ENCODE results near the gene ANK2.
"Not testable (repeated sequence)": the region's sequence is repeated elsewhere in the genome, so short reads cannot be mapped to it uniquely, and the experiment has no call there.

ANK2 gene

DNA sequence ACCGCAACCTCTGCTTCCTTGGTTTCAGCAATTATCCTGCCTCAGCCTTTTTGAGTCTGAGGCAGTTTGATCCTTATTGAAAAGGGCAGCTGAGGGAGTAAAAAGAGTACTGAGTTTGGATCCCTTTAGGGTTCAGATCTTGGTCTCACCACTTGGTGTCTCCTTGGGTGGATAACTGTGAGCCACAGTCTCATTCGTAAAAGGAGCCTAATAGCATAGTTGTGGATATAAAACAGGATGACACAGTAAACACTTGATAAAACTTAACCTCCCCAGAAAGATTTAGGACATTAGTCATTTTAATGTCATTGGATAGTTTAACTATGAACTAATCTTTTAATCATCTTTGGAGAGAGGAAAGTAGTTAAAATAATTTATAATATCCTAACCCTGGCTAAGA, 173.0 kb downstream of the ANK2 start:
- no peak for DNase-seq

DNA sequence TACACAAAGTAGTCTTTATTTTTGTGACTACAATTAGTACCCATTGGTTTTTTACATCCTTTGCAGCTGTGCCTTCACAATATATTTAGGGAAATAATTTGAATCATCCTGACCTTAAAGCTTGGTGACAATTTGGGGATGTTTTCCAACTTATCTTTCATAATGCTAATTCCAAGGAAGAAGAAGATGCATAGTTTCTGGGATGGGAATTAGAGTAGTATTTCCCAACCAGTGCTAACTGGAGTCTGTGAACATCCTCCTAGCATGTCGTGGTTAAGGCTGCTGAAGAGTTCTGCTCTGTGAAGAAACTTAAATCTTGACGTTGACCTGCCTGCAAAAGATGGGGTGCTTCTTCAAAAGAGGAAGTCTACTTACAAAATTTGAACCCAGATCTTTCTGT, 173.5 kb downstream of the ANK2 start:
- DNase-seq: no peak

DNA sequence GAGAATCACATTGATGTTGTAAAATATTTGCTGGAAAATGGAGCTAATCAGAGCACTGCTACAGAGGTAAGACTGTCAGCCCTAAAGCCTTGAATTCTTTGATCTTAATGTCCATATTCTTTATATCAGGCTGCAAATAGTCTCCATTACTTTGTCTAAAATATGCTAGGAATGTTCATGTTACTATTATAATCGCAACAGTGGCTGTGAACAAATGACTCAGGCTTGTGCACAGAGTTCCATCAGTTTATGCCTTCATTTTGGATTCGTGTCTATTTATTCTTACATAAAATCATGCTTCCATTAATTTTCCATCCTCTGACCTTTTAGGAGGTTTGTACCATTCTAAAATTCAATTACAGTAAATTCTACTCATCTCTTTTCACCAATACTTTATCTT, 182.7 kb downstream of the ANK2 start:
- DNase-seq: no peak

GRCh38 chr4:113236916-113237315, 187.5 kb downstream of the ANK2 start:
- DNase-seq: no peak

GRCh38 chr4:113243312-113243711, 193.9 kb downstream of the ANK2 start:
- no peak for DNase-seq

- DNase-seq: not testable (repeated sequence)
Observed at GRCh38 chr4:113244747-113245146, 195.3 kb downstream of the ANK2 start.

DNA sequence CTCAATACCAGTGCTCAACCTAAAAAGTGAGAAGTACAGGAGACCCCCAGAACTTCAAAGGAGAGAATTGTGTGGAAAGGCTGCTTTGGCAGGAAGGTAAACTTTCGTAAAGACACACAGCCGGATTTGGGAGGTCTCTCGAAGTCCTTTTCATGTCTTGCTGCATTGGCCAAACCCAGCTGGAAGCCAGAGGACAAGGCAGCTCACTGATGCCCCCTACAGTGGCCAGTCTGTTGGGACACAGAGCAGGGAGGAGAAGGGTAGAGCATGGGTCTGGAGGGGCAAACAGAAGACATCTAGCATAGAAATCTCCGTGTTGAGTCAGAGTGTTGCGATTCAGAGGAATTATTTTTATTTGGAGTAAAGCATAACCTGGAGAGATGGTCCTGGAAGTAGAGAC, 198.9 kb downstream of the ANK2 start:
- no peak for DNase-seq

DNA sequence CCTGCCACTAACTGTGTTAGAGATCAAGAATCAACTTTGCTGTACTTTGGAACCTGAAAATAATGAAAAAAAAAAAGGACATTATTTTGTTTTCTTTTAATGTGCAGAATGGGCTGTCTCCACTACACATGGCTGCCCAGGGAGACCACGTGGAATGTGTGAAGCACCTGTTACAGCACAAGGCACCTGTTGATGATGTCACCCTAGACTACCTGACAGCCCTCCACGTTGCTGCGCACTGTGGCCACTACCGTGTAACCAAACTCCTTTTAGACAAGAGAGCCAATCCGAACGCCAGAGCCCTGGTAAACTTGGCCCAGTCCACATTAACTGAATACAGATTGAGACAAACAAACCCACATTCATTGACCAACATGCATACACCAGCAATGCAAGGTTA, 206.2 kb downstream of the ANK2 start:
- no peak for DNase-seq

- DNase-seq: no peak
Observed at GRCh38 chr4:113256946-113257345, 207.5 kb downstream of the ANK2 start.

DNA sequence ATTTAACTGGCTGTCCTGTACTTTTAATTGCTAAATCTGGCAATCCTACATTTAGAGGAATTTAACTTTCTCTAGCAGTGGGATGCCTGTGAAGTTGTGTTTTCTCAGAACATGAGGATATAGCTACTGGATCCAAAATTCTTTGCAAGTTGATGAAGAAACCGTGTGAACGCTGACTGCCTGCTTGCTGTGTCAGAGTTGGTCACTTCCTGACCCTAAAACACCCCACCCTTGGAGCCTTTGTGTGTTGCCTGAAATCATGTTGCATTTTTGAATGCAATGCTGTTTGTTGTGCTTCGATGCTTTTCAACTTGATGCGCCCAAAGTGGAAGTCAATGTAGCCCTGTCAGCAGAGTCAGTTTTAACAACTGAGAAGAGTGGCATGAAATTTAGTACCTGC, 211.2 kb downstream of the ANK2 start:
- no peak for DNase-seq

GRCh38 chr4:113263274-113263673, 213.8 kb downstream of the ANK2 start:
- no peak for DNase-seq

GRCh38 chr4:113270520-113271319, 221.3 kb downstream of the ANK2 start:
- no peak for DNase-seq

GRCh38 chr4:113272523-113272922, 223.1 kb downstream of the ANK2 start:
- no peak for DNase-seq

DNA sequence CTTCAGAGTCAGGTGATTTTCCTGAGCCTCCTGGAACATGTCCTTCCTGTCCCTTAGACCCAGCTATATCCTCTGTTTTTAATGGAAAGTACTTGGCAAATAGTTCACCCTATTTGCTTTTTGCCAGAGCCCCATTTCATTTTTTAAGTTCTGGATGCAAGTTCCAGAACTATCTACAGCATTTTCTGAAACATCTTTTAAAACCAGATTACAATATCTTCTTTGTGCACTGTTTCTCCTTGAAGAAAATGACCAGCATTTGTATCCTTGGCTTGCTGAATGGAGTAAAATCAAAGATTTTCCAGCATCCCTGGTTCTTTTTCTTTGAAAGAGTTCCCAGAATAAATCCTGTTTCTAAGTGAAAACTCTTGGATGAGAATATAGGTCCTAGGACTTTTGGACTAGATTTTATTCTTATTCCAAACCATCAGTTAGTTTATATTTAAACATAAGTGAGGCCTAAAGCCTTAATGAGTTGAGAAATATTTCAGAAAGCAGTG, 224.3 kb downstream of the ANK2 start:
- no peak for DNase-seq

DNA sequence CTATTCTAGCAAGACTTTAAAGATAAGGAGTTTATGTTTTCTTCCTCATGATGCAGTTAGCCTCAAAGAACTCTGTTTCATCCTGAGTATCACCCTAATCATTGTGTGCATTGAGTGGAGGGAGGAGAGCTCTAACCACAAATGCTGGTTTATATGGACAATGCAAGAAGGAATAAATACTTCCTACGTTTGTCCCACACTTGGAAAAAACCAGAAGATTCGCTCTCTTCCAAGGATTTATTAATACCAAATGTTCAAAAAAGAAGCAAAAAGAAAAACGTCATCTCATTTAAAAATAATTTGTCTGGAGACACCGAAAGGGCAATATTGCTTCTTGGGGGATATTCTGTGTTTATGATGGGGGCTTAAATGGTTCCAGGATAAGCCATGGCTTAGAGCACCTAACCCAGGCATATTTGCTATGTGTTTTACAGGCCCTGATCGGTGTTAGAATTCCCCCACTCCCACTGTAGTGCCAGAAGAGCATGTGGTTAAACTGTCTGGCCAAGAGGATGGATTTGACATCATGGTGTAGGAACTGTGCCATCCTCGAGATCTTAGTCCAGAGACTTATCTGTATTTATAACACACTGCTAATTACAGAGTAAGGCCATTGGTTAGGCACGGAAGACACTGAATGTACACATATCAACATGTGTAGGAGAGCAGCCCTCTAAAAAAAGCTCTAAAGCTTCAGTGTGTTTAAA, 227.2 kb downstream of the ANK2 start:
- DNase-seq: no peak

GRCh38 chr4:113278324-113278934, 229.0 kb downstream of the ANK2 start:
- DNase-seq: peak; percentile 49

DNA sequence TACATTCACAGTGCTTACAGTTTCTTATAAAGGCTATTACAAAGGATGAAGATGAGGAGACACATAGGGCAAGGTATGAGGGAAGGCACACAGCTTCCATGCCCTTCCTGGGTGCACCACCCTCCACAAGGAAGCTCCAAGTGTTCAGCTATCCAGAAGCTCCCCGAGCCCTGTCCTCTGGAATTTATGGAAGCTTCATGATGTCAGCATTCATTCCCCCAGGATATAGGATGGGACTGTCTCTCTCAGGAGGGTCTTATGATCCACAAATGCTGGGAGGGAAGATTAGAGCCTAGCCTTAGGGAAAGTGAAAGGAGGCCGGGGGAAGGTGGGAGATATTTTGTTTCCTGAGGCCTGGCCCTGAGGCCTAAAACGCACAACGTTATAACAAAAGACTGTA, 236.0 kb downstream of the ANK2 start:
- DNase-seq: no peak

GRCh38 chr4:113288257-113288656, 238.8 kb downstream of the ANK2 start:
- no peak for DNase-seq

DNA sequence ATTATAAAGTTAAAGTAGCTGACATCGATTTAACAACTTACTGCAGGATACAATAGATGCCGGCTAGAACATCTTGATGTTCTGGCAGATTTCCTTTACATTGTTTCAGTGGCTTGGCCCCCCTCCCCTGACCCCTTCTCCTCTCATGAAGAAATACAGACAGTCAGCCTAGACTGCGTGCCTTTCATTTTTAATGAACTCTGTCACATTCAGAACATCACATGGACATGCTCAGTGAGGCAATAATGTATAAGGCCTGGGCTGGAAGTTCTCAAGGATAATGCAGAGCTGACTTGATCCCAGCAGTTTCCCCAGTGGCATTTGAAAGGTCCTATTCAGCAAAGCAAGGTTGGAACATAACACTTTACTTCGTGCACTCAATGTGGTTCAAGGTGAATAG, 239.2 kb downstream of the ANK2 start:
- no peak for DNase-seq

- no peak for DNase-seq
Observed at GRCh38 chr4:113289766-113290165, 240.3 kb downstream of the ANK2 start.

DNA sequence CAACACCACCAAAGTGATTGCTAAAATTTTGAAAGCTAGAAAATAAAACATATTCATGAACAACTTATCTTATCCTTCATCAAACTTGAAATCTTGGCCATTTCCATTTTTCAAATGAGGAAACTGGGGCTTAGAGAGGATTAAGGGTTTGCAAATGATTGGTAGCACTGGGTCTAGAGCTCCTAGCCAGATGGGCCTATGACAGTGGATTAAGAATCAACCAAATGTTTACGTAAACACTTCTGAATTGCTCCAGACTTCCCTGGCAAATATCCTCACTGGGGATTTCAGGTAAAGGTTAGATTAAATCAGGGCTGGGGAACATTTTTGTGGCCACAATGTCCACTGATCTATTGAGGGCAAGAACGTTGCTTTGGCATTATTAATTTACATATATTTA, 241.2 kb downstream of the ANK2 start:
- DNase-seq: no peak

GRCh38 chr4:113292371-113293042, 243.1 kb downstream of the ANK2 start:
- DNase-seq: no peak

GRCh38 chr4:113293043-113293560, 243.6 kb downstream of the ANK2 start:
- DNase-seq: no peak

Data from NCI-H1048 (cell line).